ENCODE results near the gene IQGAP3.

DNA sequence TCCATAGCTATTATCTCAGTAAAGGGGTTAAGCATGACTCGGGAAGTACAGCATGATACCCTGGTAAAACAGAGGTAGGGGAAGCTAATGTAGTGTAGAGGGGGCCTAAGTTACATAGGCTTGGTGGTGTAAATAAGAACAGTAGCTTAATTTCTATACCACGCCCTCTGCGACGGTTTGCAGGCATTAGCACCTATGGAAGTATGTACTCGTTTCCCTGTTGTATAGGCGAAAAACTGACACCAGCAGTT is 18.7 kb upstream of the IQGAP3 start:
- TF ChIP-seq CTCF (IDR thresholded peaks at IDR 0.05) (no peak), POLR2A (IDR thresholded peaks at IDR 0.05) (no peak)

Data from uterus (tissue), 2 donors.